Gastroesophageal sphincter (tissue), 4 donors: Measurements from ENCODE around the gene SPACA7. TPM values are rescaled to one million over a fixed set of nuclear protein-coding genes. Genes with fewer than 3 reads are reported as not detected.

Experiments used
- ATAC-seq: fragments of 150-250 bp; one replicate; pipeline ENCODE4 v1.9.1; 2016; ENCODE audit warnings: mild to moderate bottlenecking, moderate library complexity
- H3K27ac ChIP-seq, 4 donors: fragments of 200-600 bp; sonication (generic) in 3 of 4; 1 replicate in 3 of 4; 2 replicates in 1 of 4; pipeline ENCODE4 v1.5.1; 2016 to 2019
- H3K27me3 ChIP-seq: fragments of 200-600 bp; sonication (generic); one replicate; pipeline ENCODE4 v1.5.1; 2019
- H3K36me3 ChIP-seq, 2 donors: fragments of 200-600 bp; sonication (generic); one replicate each; pipeline ENCODE4 v1.5.1; 2019; ENCODE audit warnings: control low read depth in 1 of 2
- H3K4me1 ChIP-seq, 3 donors: fragments of 200-600 bp; sonication (generic); 1 replicate in 2 of 3; 2 replicates in 1 of 3; pipeline ENCODE4 v1.5.1; 2016 to 2019; ENCODE audit warnings: control low read depth in 2 of 3
- H3K4me3 ChIP-seq, 2 donors: fragments of 200-600 bp; sonication (generic); one replicate each; pipeline ENCODE4 v1.5.1; 2019; ENCODE audit warnings: mild to moderate bottlenecking in 1 of 2, moderate library complexity in 1 of 2
- H3K9me3 ChIP-seq, 3 donors: fragments of 200-600 bp; sonication (generic); one replicate each; pipeline ENCODE4 v1.5.1; 2017 to 2019; ENCODE audit warnings: control low read depth in 2 of 3
- EP300 ChIP-seq: sonication (generic); formaldehyde crosslinking; IDR thresholded peaks from one replicate; pipeline ENCODE4 v1.6.1; 2017; ENCODE audit warnings: antibody characterized with exemption, mild to moderate bottlenecking
- POLR2A ChIP-seq, 2 donors: fragments of 450-650 bp; IDR thresholded peaks; one replicate each; pipeline ENCODE4 v1.6.1; 2017; ENCODE audit warnings: antibody characterized with exemption in 2 of 2, mild to moderate bottlenecking in 2 of 2, moderate library complexity in 1 of 2
- POLR2AphosphoS5 ChIP-seq: sonication (generic); formaldehyde crosslinking; IDR thresholded peaks from one replicate; pipeline ENCODE4 v1.6.1; 2017; ENCODE audit warnings: antibody characterized with exemption
- WGBS, 2 donors: methylation state at CpG; one replicate each; pipeline ENCODE4 v1.1.5; 2018; ENCODE audit warnings: low coverage in 1 of 2; 5-methylcytosine and 5-hydroxymethylcytosine counted together
- total RNA-seq, 4 donors: library from RNA; depleted of rRNA; stranded (reverse); fragments of >200 nt; gene quantifications; one replicate each; pipeline ENCODE4 v1.1.0, GENCODE V29; 2016
- TF ChIP-seq, protein P1 (sequence below), 4 experiments: fragments of 200-600 bp in 2 of 4; fragments of 450-650 bp in 2 of 4; sonication (generic) in 1 of 4; IDR thresholded peaks; one replicate each; pipeline ENCODE4 v1.5.1; 2017 to 2019; ENCODE audit warnings: antibody characterized with exemption in 4 of 4, mild to moderate bottlenecking in 2 of 4, moderate library complexity in 2 of 4

Gene SPACA7
- total RNA-seq, 4 donors from 2014 or later: not detected

DNA sequence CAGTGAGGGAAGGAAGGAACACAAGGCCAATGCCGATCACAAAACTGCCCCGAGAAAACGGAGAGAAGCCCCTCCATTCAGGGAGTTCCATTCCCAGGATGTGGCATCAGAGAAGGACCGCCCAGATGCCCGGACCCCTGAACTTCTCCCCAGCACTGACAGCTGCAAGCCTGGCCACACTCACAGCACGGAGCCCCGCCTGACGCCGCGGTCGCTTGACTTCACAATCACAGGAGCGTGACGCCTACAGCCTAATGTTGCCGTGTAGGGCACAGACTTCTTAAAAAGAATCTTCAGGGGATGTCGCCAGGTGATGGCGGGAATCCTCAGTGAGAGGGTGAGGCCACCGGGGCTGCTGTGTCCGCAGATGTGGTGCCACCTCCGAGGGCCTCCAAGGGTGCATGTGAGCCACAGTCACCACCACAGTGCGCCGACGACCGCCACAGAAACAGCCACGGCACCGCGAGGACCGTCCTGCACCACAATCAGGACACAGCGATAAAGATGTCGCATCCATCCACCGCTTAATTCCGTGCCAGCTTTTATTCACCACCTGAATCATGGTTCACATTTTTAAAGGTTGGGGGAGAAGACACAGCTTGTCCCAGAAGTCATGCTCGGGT is 77.2 kb downstream of the SPACA7 start:
- Histone ChIP-seq H3K4me1 (no peaks in the 10 kb centered on the region), H3K9me3 (peaks cover 0 to 14% (median 0%) of the 10 kb centered on the region in 3 donors), H3K27ac (no peak overlapping the region), H3K36me3 (no peaks in the 10 kb centered on the region), H3K4me3 (no peak overlapping the region), H3K27me3 (peaks cover 59% of the 10 kb centered on the region)
- ATAC-seq: no peak
- WGBS, 2 donors: 69 to 90% methylated on average over 2 to 4 of the region's 32 CpGs
- no peak for TF ChIP-seq POLR2AphosphoS5
- TF ChIP-seq, protein P1, sequence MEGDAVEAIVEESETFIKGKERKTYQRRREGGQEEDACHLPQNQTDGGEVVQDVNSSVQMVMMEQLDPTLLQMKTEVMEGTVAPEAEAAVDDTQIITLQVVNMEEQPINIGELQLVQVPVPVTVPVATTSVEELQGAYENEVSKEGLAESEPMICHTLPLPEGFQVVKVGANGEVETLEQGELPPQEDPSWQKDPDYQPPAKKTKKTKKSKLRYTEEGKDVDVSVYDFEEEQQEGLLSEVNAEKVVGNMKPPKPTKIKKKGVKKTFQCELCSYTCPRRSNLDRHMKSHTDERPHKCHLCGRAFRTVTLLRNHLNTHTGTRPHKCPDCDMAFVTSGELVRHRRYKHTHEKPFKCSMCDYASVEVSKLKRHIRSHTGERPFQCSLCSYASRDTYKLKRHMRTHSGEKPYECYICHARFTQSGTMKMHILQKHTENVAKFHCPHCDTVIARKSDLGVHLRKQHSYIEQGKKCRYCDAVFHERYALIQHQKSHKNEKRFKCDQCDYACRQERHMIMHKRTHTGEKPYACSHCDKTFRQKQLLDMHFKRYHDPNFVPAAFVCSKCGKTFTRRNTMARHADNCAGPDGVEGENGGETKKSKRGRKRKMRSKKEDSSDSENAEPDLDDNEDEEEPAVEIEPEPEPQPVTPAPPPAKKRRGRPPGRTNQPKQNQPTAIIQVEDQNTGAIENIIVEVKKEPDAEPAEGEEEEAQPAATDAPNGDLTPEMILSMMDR (IDR thresholded peaks at IDR 0.05): no peak
- TF ChIP-seq POLR2A (IDR thresholded peaks at IDR 0.05): no peak
- no peak for TF ChIP-seq EP300

DNA sequence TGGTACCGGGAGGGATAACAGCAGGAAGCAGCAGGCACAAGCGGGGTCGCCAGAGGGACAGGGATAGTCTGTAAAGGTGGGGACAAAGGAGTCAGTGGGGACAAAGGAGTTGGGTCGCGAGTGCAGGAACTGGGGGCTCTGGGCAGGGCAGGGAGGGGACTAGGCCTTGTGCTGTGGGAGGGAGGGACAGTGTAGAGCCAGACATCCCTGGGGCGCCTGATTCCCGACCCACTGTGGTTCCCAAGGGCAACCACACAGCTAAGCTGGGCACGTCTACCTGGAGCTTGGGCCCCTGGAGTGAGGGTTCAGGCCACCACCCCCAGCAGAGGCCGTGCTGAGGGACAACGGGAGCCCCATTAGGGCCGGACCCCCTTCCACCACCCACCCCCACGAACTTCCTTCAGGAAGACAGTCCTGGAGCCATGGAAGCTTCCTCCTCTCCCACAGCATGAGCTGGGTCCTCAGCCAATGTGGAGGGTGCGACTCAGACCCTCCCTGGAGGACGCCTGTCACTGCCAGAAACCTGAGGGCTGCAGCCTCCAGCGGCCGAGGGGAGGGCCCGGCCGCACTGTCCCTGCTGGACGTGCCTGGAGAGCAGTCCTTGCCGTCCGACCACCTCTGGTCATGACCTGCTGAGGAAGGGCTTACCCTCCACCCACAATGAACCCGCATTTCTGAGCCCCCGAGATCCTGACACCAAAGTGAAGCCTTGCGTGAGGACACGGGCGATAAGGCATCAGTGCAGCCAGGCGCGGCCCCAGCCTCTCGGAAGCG is 77.9 kb downstream of the SPACA7 start:
- TF ChIP-seq, protein P1 (IDR thresholded peaks at IDR 0.05): no peak
- TF ChIP-seq EP300: no peak
- TF ChIP-seq POLR2A (IDR thresholded peaks at IDR 0.05): no peak
- no peak for TF ChIP-seq POLR2AphosphoS5
- 72% methylated on average over 6 of the region's 30 CpGs; no CpG with 5 or more reads in 1 of the 2 donors for WGBS, 2 donors

DNA sequence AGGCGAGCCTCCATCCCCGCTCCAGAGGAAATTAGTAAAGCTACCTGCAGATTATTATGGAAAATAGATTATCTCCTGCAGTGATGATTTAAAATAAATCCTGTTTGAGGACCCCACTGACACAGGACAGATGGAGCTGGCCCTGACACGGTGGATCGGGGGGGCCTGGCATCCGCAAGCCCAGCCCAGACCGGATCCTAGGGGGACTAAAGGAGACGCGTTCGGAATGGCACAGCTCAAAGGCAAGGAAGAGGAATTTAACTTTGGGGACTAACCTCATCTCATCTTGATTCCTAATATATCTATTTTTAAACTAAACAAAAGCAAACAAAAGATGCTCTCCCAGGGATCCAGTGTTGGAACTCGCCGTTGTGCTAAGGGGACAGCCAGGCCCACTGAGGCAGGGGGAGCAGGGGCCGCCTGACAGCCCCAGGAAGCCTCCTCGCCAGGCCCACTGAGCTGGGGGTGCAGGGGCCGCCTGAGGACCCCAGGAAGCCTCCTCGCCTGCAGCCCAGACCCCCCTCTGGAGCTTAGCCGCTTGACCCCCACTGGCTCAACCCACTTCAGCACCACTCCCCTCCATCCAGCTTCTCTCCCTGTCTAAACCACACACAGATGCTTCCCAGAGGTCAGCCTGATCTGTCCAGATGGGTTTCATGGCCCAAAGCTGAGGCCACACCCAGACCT is 78.6 kb downstream of the SPACA7 start:
- H3K4me1 ChIP-seq: no peaks in the 10 kb centered on the region
- H3K27me3 ChIP-seq: peaks cover 50% of the 10 kb centered on the region
- WGBS, 2 donors: 69% methylated on average over 11 of the region's 16 CpGs; no CpG with 5 or more reads in 1 of the 2 donors
- H3K9me3 ChIP-seq: peaks cover 0 to 28% (median 0%) of the 10 kb centered on the region in 3 donors
- TF ChIP-seq POLR2A (IDR thresholded peaks at IDR 0.05) (no peak), POLR2AphosphoS5 (no peak), EP300 (no peak)
- TF ChIP-seq, protein P1 (IDR thresholded peaks at IDR 0.05): no peak
- H3K36me3 ChIP-seq: no peaks in the 10 kb centered on the region
- H3K27ac ChIP-seq: no peak overlapping the region
- ATAC-seq: no peak
- no peak overlapping the region for H3K4me3 ChIP-seq

More for the DNA sequence above, 77.9 kb downstream of the SPACA7 start:
- Histone ChIP-seq H3K9me3 (peaks cover 0 to 21% (median 0%) of the 10 kb centered on the region in 3 donors), H3K4me1 (no peaks in the 10 kb centered on the region), H3K27me3 (peaks cover 52% of the 10 kb centered on the region), H3K4me3 (no peak overlapping the region), H3K27ac (no peak overlapping the region), H3K36me3 (no peaks in the 10 kb centered on the region)
- ATAC-seq: no peak

DNA sequence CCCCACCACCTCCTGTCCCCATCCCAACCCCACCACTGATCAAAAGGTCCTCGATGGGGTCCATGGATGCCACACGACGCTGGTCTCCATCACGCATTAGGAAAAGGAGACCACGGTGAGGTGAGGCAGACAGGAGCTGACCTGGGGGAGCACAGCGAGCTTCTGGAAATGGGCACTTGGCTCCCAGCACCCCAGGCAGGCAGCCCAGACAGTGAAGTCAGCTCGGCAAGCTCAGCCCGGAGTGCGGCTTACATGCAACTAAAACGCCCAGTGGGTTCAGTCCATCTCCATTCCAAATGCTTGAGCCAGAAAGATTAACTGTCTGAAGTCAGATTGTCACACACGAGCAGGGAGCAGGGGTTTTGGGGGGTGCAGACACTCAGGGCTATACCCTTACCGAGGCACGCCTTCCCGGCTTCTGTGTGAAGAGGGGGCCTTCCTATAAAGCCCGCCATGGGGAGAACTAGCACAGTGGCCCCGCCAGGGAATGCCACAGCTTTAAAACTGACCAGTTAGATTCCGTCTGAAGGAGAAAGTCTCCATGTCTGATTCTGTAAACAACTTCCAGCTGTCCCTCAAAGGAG is 79.4 kb downstream of the SPACA7 start:
- 67% methylated on average over 1 of the region's 17 CpGs; no CpG with 5 or more reads in 1 of the 2 donors for WGBS, 2 donors
- no peaks in the 10 kb centered on the region for H3K4me1 ChIP-seq
- no peak overlapping the region for H3K27ac ChIP-seq
- peaks cover 50% of the 10 kb centered on the region for H3K27me3 ChIP-seq
- no peak for TF ChIP-seq POLR2A (IDR thresholded peaks at IDR 0.05)
- TF ChIP-seq, protein P1 (IDR thresholded peaks at IDR 0.05): no peak
- no peak for TF ChIP-seq EP300
- no peak for TF ChIP-seq POLR2AphosphoS5
- no peak for ATAC-seq
- H3K36me3 ChIP-seq: no peaks in the 10 kb centered on the region
- peaks cover 0 to 31% (median 0%) of the 10 kb centered on the region in 3 donors for H3K9me3 ChIP-seq
- no peak overlapping the region for H3K4me3 ChIP-seq
